Activated B cell treated with CpG ODN at 0.5 μM for 24 hours (primary cell): Measurements from ENCODE around the gene AMZ1. TPM values are rescaled to one million over a fixed set of nuclear protein-coding genes. Genes with fewer than 3 reads are reported as not detected.

Experiments used
- ATAC-seq: fragments of 200-7000 bp; cut with Tn5 transposase; one replicate; pipeline ENCODE4 v1.10.0; 2021; ENCODE audit warnings: low read depth, mild to moderate bottlenecking, moderate library complexity
- CTCF ChIA-PET: fragments of 350-600 bp; sonication (Branson Sonifier 250); formaldehyde crosslinking; loops from one replicate; lab custom pipeline; 2021; ENCODE audit warnings: antibody characterized with exemption; lab: Charles Lee
- POLR2A ChIA-PET: fragments of 350-600 bp; sonication (Branson Sonifier 250); formaldehyde crosslinking; loops from one replicate; lab custom pipeline; 2021; ENCODE audit warnings: antibody characterized with exemption; lab: Charles Lee
- DNase-seq: peaks from one replicate; pipeline ENCODE4 v3.0.0; 2022
- H3K27ac Mint-ChIP-seq: one replicate; pipeline ENCODE4 v1.8.0; 2020; ENCODE audit warnings: mixed read lengths
- H3K27me3 Mint-ChIP-seq: one replicate; pipeline ENCODE4 v1.8.0; 2021; ENCODE audit warnings: mixed read lengths
- H3K36me3 Mint-ChIP-seq: one replicate; pipeline ENCODE4 v1.8.0; 2021; ENCODE audit warnings: low read depth, mixed read lengths
- H3K4me1 Mint-ChIP-seq: one replicate; pipeline ENCODE4 v1.8.0; 2021; ENCODE audit warnings: mixed read lengths
- H3K4me3 Mint-ChIP-seq: one replicate; pipeline ENCODE4 v1.8.0; 2020; ENCODE audit warnings: mild to moderate bottlenecking, mixed read lengths
- H3K9me3 Mint-ChIP-seq: one replicate; pipeline ENCODE4 v1.8.0; 2020; ENCODE audit warnings: mixed read lengths
- intact Hi-C: fragments of 100-400 bp; cut with micrococcal nuclease; formaldehyde crosslinking; loops from one replicate; pipeline ENCODE4 v1.15.1; 2024
- total RNA-seq: library from RNA; stranded (reverse); gene quantifications from 2 replicates; pipeline ENCODE4 v1.2.3, GENCODE V29; 2022
- TF ChIP-seq, protein P1 (sequence below): fragments of 200-600 bp; IDR thresholded peaks from one replicate; pipeline ENCODE4 v1.8.0; 2022; ENCODE audit warnings: antibody characterized with exemption, mild to moderate bottlenecking

Gene AMZ1
- total RNA-seq, 1 donor from 2014 or later = 8.3 TPM

GRCh38 chr7:2665359-2665791 is 22.6 kb upstream of the AMZ1 start:
- ATAC-seq (no peak), DNase-seq (no peak)
- CTCF ChIA-PET = no interaction called here
- intact Hi-C loops = no loop called here
- H3K4me1 Mint-ChIP-seq = no peaks in the 10 kb centered on the region
- H3K27ac Mint-ChIP-seq = no peak overlapping the region
- peaks cover 9% of the 10 kb centered on the region for H3K36me3 Mint-ChIP-seq
- H3K4me3 Mint-ChIP-seq = no peak overlapping the region
- peaks cover 11% of the 10 kb centered on the region for H3K27me3 Mint-ChIP-seq
- POLR2A ChIA-PET = interaction anchor here (1.8 kb wide), 1 partner anchor 155 kb away, joined by 5 read pairs; no protein-coding TSS in a partner anchor
- TF ChIP-seq, protein P1, sequence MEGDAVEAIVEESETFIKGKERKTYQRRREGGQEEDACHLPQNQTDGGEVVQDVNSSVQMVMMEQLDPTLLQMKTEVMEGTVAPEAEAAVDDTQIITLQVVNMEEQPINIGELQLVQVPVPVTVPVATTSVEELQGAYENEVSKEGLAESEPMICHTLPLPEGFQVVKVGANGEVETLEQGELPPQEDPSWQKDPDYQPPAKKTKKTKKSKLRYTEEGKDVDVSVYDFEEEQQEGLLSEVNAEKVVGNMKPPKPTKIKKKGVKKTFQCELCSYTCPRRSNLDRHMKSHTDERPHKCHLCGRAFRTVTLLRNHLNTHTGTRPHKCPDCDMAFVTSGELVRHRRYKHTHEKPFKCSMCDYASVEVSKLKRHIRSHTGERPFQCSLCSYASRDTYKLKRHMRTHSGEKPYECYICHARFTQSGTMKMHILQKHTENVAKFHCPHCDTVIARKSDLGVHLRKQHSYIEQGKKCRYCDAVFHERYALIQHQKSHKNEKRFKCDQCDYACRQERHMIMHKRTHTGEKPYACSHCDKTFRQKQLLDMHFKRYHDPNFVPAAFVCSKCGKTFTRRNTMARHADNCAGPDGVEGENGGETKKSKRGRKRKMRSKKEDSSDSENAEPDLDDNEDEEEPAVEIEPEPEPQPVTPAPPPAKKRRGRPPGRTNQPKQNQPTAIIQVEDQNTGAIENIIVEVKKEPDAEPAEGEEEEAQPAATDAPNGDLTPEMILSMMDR = no peak
- no peaks in the 10 kb centered on the region for H3K9me3 Mint-ChIP-seq

GRCh38 chr7:2666155-2666554 is 21.8 kb upstream of the AMZ1 start:
- ChIA-PET CTCF (no interaction called here), POLR2A (interaction anchor here (1.6 to 1.8 kb wide), 2 partner anchors 44 to 155 kb away, joined by 4 to 5 read pairs; no protein-coding TSS in a partner anchor)
- TF ChIP-seq, protein P1 = no peak
- no peak for DNase-seq
- Mint-ChIP-seq H3K36me3 (peaks cover 9% of the 10 kb centered on the region), H3K27ac (no peak overlapping the region), H3K9me3 (no peaks in the 10 kb centered on the region), H3K4me3 (no peak overlapping the region), H3K27me3 (peaks cover 11% of the 10 kb centered on the region), H3K4me1 (peaks cover 7% of the 10 kb centered on the region)
- intact Hi-C loops = no loop called here
- no peak for ATAC-seq

DNA sequence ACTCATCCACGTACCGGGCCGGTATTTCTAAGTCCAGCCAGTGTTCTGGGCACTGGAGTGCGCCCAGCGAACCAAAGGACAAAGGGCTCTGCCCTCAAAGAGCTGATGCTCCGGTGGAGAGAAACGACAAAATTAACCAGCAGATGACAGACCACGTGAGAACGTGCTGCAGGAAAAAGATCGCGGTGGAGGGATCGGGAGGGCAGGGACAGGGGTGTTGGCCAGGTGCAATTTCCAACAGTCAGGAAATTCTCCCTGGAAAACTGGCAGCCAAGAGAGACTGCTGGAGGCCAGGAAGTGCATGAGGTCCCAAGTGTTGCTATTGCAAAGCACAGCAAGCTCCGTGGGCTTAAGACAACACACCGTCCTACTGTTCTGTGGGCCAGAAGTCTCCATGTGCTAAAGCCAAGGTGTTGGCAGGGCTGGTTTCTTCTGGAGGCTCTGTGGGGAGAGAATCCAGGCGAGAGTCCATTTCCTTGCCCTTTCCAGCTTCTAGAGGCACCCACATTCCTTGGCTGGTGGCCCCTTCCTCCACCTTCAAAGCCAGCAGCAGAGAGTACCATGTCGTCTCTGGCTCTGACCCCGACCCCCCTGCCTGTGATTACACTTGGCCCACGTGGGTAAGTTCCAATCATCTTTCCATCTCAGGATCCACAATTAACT is 21.3 kb upstream of the AMZ1 start:
- ATAC-seq (no peak), DNase-seq (no peak)
- intact Hi-C loops = no loop called here
- Mint-ChIP-seq H3K9me3 (no peaks in the 10 kb centered on the region), H3K4me1 (peaks cover 7% of the 10 kb centered on the region), H3K4me3 (no peak overlapping the region), H3K27me3 (peaks cover 11% of the 10 kb centered on the region), H3K36me3 (peaks cover 6% of the 10 kb centered on the region), H3K27ac (no peak overlapping the region)
- ChIA-PET CTCF (no interaction called here), POLR2A (interaction anchor here (1.6 to 1.8 kb wide), 2 partner anchors 43 to 156 kb away, joined by 4 to 5 read pairs; no protein-coding TSS in a partner anchor)
- TF ChIP-seq, protein P1 = no peak

DNA sequence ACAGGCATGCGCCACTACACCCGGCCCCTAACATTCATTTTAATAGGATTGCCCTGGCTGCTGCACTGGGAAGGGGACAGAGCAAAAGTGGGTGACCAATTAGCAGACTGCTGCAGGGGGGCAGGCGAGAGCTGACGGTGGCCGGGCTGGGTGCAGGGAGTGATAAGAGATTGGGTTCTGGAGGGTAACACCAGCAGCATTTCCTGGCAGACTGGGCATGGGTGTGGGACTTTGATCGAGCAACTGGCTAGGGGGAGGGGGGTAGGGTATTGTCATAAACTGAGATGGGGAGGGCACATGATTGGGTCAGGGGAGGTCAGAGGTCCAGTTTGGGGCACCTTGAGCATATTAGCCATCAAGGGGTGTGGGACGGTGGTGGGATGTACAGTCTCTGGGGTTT is 20.2 kb upstream of the AMZ1 start:
- H3K4me3 Mint-ChIP-seq = no peak overlapping the region
- no peaks in the 10 kb centered on the region for H3K9me3 Mint-ChIP-seq
- ATAC-seq = no peak
- H3K27me3 Mint-ChIP-seq = peaks cover 11% of the 10 kb centered on the region
- peaks cover 7% of the 10 kb centered on the region for H3K4me1 Mint-ChIP-seq
- POLR2A ChIA-PET = interaction anchor here (0.7 kb wide), 1 partner anchor 100 kb away, joined by 5 read pairs; no protein-coding TSS in a partner anchor
- H3K36me3 Mint-ChIP-seq = no peaks in the 10 kb centered on the region
- TF ChIP-seq, protein P1 = no peak
- CTCF ChIA-PET = interaction anchor here (1.0 kb wide), 1 partner anchor 42 kb away, joined by 3 read pairs; no protein-coding TSS in a partner anchor
- intact Hi-C loops = no loop called here
- no peak for DNase-seq
- no peak overlapping the region for H3K27ac Mint-ChIP-seq

- TF ChIP-seq, protein P1 = no peak
- no peaks in the 10 kb centered on the region for H3K9me3 Mint-ChIP-seq
- peaks cover 7% of the 10 kb centered on the region for H3K4me1 Mint-ChIP-seq
- H3K27ac Mint-ChIP-seq = no peak overlapping the region
- H3K27me3 Mint-ChIP-seq = peaks cover 11% of the 10 kb centered on the region
- DNase-seq (no peak), ATAC-seq (no peak)
- no peaks in the 10 kb centered on the region for H3K36me3 Mint-ChIP-seq
- CTCF ChIA-PET = interaction anchor here (1.0 kb wide), 1 partner anchor 42 kb away, joined by 3 read pairs; no protein-coding TSS in a partner anchor
- no peak overlapping the region for H3K4me3 Mint-ChIP-seq
- POLR2A ChIA-PET = interaction anchor here (0.7 to 1.5 kb wide), 2 partner anchors 41 to 101 kb away, joined by 5 to 8 read pairs; no protein-coding TSS in a partner anchor
- intact Hi-C loops = no loop called here
Observed at GRCh38 chr7:2668401-2668800, 19.6 kb upstream of the AMZ1 start.
